A673 (cell line): ENCODE measurements around the gene SRPRA.

Source experiments
- EZH2 ChIP-seq: fragments of 200-600 bp; sonication (generic); IDR thresholded peaks from 2 replicates; pipeline ENCODE4 v1.6.1; 2017; ENCODE audit warnings: borderline replicate concordance, low read depth, mild to moderate bottlenecking, mixed read lengths, antibody characterized with exemption, low read length; ENCODE audit not compliant: poor library complexity, severe bottlenecking
- TF ChIP-seq, protein P1 (sequence below): fragments of 300-800, 200-600 bp; sonication (generic); conservative IDR thresholded peaks from 2 replicates; pipeline ENCODE4 v1.5.1; 2017; ENCODE audit warnings: low read depth, mild to moderate bottlenecking, antibody characterized with exemption, low read length, moderate library complexity, mixed read lengths

DNA sequence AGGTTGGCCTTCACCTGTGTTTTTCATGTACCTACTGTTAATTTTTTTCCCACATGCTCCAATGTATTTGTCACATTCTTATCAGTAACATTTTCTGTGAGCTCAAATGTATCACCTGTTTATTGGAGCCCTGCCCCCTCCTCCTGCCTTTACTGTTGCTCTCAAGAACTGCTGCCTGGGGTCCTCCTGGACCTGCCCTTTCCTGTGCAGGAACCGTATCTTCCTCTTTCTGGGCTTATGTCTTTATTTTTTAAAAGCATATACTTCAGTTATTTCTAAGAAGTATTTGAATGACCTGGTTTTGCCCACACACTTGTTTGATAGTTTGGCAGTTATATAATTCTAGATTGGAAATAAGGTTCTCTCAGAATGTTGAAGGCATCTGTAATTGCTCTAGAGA is 51.2 kb downstream of the SRPRA start:
- TF ChIP-seq, protein P1, sequence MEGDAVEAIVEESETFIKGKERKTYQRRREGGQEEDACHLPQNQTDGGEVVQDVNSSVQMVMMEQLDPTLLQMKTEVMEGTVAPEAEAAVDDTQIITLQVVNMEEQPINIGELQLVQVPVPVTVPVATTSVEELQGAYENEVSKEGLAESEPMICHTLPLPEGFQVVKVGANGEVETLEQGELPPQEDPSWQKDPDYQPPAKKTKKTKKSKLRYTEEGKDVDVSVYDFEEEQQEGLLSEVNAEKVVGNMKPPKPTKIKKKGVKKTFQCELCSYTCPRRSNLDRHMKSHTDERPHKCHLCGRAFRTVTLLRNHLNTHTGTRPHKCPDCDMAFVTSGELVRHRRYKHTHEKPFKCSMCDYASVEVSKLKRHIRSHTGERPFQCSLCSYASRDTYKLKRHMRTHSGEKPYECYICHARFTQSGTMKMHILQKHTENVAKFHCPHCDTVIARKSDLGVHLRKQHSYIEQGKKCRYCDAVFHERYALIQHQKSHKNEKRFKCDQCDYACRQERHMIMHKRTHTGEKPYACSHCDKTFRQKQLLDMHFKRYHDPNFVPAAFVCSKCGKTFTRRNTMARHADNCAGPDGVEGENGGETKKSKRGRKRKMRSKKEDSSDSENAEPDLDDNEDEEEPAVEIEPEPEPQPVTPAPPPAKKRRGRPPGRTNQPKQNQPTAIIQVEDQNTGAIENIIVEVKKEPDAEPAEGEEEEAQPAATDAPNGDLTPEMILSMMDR, result no peak
- no peak for TF ChIP-seq EZH2
